Cardiac fibroblast (primary cell): ENCODE data around the gene FHDC1.
A peak's percentile ranks its signal among the peaks of the same experiment; 100 is the strongest.

Source experiments
- DNase-seq, 2 donors: peaks; one replicate each; pipeline versions ENCODE4 v3.0.0 to v3.0.0-alpha.2; 2010; ENCODE audit warnings: low read depth in 2 of 2
- H3K4me3 ChIP-seq, 2 donors: replicated peaks in 1 of 2; 1 replicate in 1 of 2; 2 replicates in 1 of 2; pipeline ENCODE4 v1.5.1; 2011; ENCODE audit warnings: low read depth in 2 of 2, low read length in 2 of 2, mild to moderate bottlenecking in 2 of 2, moderate library complexity in 1 of 2
- CTCF ChIP-seq: IDR thresholded peaks from one replicate; pipeline ENCODE4 v1.5.1; 2011; ENCODE audit warnings: low read depth, mild to moderate bottlenecking, low read length, inconsistent platforms

FHDC1 gene

GRCh38 chr4:152956147-152956546, 20.0 kb downstream of the FHDC1 start:
- no peak overlapping the region for H3K4me3 ChIP-seq
- DNase-seq = no peak
- no peak for TF ChIP-seq CTCF

DNA sequence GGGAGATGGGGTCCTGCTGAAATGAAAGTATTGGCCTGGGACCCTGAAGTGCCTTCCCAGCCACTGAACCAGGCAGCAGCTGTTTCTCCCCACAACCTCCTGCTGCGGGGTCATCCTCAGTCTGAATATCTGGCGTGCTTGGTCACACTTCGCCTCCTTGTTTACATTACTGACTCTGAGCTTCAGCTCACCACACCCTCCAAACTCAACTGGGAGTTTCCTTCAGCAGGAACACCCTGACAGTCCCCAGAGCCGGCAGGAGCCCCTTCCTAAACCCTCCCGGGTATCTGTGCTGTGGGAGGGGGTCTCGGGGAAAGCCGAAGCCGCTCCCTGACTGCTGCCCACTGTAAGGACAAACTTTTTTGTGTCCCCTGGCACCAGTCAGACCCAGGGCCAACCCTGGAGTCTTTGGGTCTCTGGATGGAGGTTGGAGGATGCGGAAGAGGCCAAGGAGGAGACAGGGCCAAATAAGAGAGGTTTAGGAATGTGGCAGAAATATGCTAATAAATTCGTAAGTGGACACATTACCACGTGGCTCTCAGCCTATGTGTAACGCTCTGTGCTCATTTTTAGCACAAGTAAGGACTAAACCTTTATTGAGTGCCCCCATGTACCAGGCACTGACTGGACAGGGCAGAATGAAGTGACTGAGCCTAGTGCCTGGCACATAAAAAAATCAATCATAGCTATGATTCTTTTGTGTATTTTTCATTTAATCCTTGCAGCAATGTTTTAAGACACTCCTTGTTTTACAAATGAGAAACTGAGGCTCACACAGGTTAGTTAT, 20.7 kb downstream of the FHDC1 start:
- TF ChIP-seq CTCF = no peak
- DNase-seq = peak; percentile 21 to 39
- no peak overlapping the region for H3K4me3 ChIP-seq

DNA sequence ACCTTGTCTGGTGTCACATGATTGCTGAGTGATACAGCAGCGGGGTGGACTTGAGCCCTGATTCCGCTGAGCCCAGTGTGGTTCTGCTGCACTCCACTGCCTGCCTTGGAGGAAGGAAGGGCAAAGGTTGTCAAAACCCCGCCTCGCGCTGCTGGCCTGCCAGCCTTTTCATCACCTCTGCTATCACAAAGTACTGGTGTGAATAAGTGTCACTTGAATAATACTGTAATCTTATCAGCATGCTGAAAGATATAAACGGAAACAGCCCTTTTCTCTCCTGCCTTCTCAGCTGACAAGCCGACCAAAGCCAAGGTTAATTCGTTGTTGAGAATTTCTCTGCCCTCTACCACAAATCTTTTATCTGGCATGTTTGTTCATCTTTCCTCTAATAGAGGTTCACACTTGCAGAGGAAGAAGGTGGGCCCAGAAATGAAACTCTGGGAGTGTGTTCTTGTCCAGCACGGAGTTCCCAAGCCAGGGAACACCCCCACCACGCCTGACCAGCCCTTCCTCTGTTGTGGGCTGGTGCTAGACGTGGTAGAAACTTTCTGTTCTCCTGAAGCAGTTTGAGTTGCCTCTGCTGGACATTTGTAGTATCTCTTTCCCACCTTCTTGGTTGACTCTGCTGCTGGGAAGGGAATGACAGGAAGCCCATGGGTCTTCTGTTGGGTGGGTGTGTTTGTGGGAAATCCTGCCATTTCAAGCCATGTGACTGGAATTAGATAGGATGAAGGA, 21.5 kb downstream of the FHDC1 start:
- TF ChIP-seq CTCF = no peak
- DNase-seq = peak in 1 of 2 donors; percentile 43
- no peak overlapping the region for H3K4me3 ChIP-seq

- TF ChIP-seq CTCF = no peak
- H3K4me3 ChIP-seq = no peak overlapping the region
- DNase-seq = no peak
Measured at GRCh38 chr4:152959080-152959479, 23.0 kb downstream of the FHDC1 start.

GRCh38 chr4:152960082-152960481, 24.0 kb downstream of the FHDC1 start:
- H3K4me3 ChIP-seq = no peak overlapping the region
- TF ChIP-seq CTCF = no peak
- DNase-seq = no peak

DNA sequence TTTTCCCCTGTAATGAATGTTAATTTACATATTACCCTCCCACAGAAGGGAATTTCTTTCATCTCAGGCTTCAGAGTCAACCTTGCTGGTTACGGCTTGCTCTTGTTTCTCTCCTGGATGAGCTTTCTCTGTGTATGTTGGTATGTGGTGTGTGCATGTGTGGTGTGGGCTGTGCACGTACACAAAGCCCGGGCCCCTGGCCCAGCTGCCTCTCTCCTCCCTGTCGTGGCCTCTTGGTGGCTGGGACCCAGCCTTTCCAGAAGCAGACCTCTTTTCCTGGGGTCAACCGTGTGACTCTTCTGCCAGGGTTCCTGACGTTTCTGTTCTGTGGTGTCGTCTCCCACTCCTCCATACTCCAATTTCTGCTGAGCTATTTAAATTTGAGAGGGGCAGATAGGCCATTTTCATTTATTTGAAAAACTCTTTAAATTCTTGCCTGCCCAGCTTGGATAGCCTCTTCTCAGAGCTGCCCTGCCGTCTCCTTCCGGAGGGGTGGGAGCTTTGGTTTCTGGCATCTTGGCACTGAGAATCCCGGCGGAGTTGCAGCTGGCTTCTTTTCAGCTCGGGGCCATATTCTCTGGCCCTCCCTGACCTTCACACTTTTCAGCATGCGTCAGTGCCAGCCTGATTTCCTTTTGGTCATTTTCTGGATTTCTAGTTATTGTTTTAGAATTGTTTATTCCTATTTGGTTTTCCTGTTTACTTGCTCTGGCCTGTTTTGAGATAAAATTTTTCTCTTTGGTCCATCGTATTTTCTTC, 25.1 kb downstream of the FHDC1 start:
- no peak for TF ChIP-seq CTCF
- DNase-seq = peak in 1 of 2 donors; percentile 32
- H3K4me3 ChIP-seq = no peak overlapping the region
